SK-N-SH treated with all-trans-retinoic acid at 6 μM for 48 hours (cell line): ENCODE results near the gene PRR13.

Source experiments
- ATAC-seq: fragments of 200-7000 bp; cut with Tn5 transposase; 3 replicates; pipeline ENCODE4 v1.9.1; 2020; ENCODE audit warnings: mild to moderate bottlenecking, moderate library complexity
- ARNTL ChIP-seq: fragments of 450-650 bp; formaldehyde crosslinking; IDR thresholded peaks from 2 replicates; pipeline ENCODE4 v1.5.0; 2020; ENCODE audit warnings: low read depth, mild to moderate bottlenecking, moderate library complexity, borderline replicate concordance
- BACH2 ChIP-seq: fragments of 250-450 bp; sonication (Bioruptor Pico); IDR thresholded peaks from 2 replicates; pipeline ENCODE4 v1.9.0; 2021; ENCODE audit warnings: mild to moderate bottlenecking, borderline replicate concordance
- CSRNP3 ChIP-seq: fragments of 250-450 bp; sonication (Bioruptor Pico); IDR thresholded peaks from 2 replicates; pipeline ENCODE4 v1.5.1; 2021; ENCODE audit warnings: mild to moderate bottlenecking, moderate library complexity
- ESRRG ChIP-seq: fragments of 250-450 bp; sonication (Bioruptor Pico); IDR thresholded peaks from 2 replicates; pipeline ENCODE4 v1.6.1; 2021; ENCODE audit warnings: mild to moderate bottlenecking
- GLIS3 ChIP-seq: fragments of 250-450 bp; sonication (Bioruptor Pico); IDR thresholded peaks from 2 replicates; pipeline ENCODE4 v1.5.0; 2020; ENCODE audit warnings: mild to moderate bottlenecking, moderate library complexity
- ISL1 ChIP-seq: fragments of 250-450 bp; sonication (Bioruptor Pico); IDR thresholded peaks from 2 replicates; pipeline ENCODE4 v2.1.2; 2022; ENCODE audit warnings: mild to moderate bottlenecking, moderate library complexity
- OSR1 ChIP-seq: fragments of 250-450 bp; sonication (Bioruptor Pico); IDR thresholded peaks from 2 replicates; pipeline ENCODE4 v1.8.0; 2022; ENCODE audit warnings: moderate library complexity, mild to moderate bottlenecking, inconsistent platforms
- PATZ1 ChIP-seq: fragments of 250-450 bp; sonication (Bioruptor Pico); IDR thresholded peaks from 2 replicates; pipeline ENCODE4 v1.8.0; 2020; ENCODE audit warnings: mild to moderate bottlenecking, moderate library complexity, borderline replicate concordance
- PPARA ChIP-seq: fragments of 250-450 bp; sonication (Bioruptor Pico); IDR thresholded peaks from 2 replicates; pipeline ENCODE4 v1.5.0; 2020; ENCODE audit warnings: mild to moderate bottlenecking, borderline replicate concordance
- RARB ChIP-seq: fragments of 250-450 bp; sonication (Bioruptor Pico); IDR thresholded peaks from 2 replicates; pipeline ENCODE4 v1.8.0; 2021; ENCODE audit warnings: mild to moderate bottlenecking, moderate library complexity
- TOX ChIP-seq: fragments of 250-450 bp; sonication (Bioruptor Pico); IDR thresholded peaks from 2 replicates; pipeline ENCODE4 v1.8.0; 2021; ENCODE audit warnings: mild to moderate bottlenecking, moderate library complexity, borderline replicate concordance
- TSHZ2 ChIP-seq: fragments of 250-450 bp; sonication (Bioruptor Pico); IDR thresholded peaks from 2 replicates; pipeline ENCODE4 v1.5.0; 2020; ENCODE audit warnings: mild to moderate bottlenecking, moderate library complexity
- ZC3H10 ChIP-seq: fragments of 250-450 bp; sonication (Bioruptor Pico); IDR thresholded peaks from 2 replicates; pipeline ENCODE4 v1.5.1; 2021; ENCODE audit warnings: mild to moderate bottlenecking, moderate library complexity
- ZFP3 ChIP-seq: fragments of 250-450 bp; sonication (Bioruptor Pico); IDR thresholded peaks from 2 replicates; pipeline ENCODE4 v1.5.0; 2020; ENCODE audit warnings: mild to moderate bottlenecking, moderate library complexity
- ZFP30 ChIP-seq: fragments of 450-650 bp; formaldehyde crosslinking; IDR thresholded peaks from 2 replicates; pipeline ENCODE4 v1.5.0; 2022; ENCODE audit warnings: mild to moderate bottlenecking, moderate library complexity
- ZNF565 ChIP-seq: fragments of 450-650 bp; formaldehyde crosslinking; conservative IDR thresholded peaks from 2 replicates; pipeline ENCODE4 v1.5.0; 2020; ENCODE audit warnings: low read depth, mild to moderate bottlenecking, moderate library complexity
- ZNF70 ChIP-seq: fragments of 450-650 bp; formaldehyde crosslinking; IDR thresholded peaks from 2 replicates; pipeline ENCODE4 v1.5.0; 2020; ENCODE audit warnings: mild to moderate bottlenecking, moderate library complexity
- ZNF8 ChIP-seq: fragments of 450-650 bp; formaldehyde crosslinking; IDR thresholded peaks from 2 replicates; pipeline ENCODE4 v1.5.0; 2020; ENCODE audit warnings: mild to moderate bottlenecking, moderate library complexity
- TF ChIP-seq, protein P1 (sequence below): fragments of 250-450 bp; sonication (Bioruptor Pico); IDR thresholded peaks from 2 replicates; pipeline ENCODE4 v1.8.0; 2021; ENCODE audit warnings: low read depth, mild to moderate bottlenecking, moderate library complexity, borderline replicate concordance
- TF ChIP-seq, protein P2 (sequence below): fragments of 250-450 bp; sonication (Bioruptor Pico); IDR thresholded peaks from 2 replicates; pipeline ENCODE4 v1.5.1; 2020; ENCODE audit warnings: low read depth, mild to moderate bottlenecking, moderate library complexity

PRR13 gene

GRCh38 chr12:53485955-53486735, 44.6 kb downstream of the PRR13 start (continued):
- TF ChIP-seq TSHZ2 (no peak), OSR1 (CRISPR knock-in tag) (no peak), ESRRG (CRISPR knock-in tag) (no peak), PPARA (no peak), GLIS3 (CRISPR knock-in tag) (no peak)

- TF ChIP-seq PATZ1 (CRISPR knock-in tag) (no peak), ISL1 (CRISPR knock-in tag) (no peak), RARB (no peak), ZNF8 (CRISPR knock-in tag) (no peak), GLIS3 (CRISPR knock-in tag) (no peak), BACH2 (CRISPR knock-in tag) (no peak), CSRNP3 (no peak), ZC3H10 (no peak), ZFP30 (CRISPR knock-in tag) (no peak), ARNTL (no peak), TOX (CRISPR knock-in tag) (no peak), ZNF565 (no peak), ZNF70 (CRISPR knock-in tag) (no peak), TSHZ2 (no peak), ZFP3 (CRISPR knock-in tag) (no peak), PPARA (no peak)
- TF ChIP-seq, protein P1, sequence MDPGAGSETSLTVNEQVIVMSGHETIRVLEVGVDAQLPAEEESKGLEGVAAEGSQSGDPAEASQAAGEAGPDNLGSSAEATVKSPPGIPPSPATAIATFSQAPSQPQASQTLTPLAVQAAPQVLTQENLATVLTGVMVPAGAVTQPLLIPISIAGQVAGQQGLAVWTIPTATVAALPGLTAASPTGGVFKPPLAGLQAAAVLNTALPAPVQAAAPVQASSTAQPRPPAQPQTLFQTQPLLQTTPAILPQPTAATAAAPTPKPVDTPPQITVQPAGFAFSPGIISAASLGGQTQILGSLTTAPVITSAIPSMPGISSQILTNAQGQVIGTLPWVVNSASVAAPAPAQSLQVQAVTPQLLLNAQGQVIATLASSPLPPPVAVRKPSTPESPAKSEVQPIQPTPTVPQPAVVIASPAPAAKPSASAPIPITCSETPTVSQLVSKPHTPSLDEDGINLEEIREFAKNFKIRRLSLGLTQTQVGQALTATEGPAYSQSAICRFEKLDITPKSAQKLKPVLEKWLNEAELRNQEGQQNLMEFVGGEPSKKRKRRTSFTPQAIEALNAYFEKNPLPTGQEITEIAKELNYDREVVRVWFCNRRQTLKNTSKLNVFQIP: no peak
- TF ChIP-seq, protein P2, sequence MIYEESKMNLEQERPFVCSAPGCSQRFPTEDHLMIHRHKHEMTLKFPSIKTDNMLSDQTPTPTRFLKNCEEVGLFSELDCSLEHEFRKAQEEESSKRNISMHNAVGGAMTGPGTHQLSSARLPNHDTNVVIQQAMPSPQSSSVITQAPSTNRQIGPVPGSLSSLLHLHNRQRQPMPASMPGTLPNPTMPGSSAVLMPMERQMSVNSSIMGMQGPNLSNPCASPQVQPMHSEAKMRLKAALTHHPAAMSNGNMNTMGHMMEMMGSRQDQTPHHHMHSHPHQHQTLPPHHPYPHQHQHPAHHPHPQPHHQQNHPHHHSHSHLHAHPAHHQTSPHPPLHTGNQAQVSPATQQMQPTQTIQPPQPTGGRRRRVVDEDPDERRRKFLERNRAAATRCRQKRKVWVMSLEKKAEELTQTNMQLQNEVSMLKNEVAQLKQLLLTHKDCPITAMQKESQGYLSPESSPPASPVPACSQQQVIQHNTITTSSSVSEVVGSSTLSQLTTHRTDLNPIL (CRISPR knock-in tag): no peak
- no peak; the same call in 2 of the 3 replicates for ATAC-seq
Measured at GRCh38 chr12:53486736-53487487, 45.4 kb downstream of the PRR13 start.
